HG02943 (cell line): ENCODE measurements around the gene PRAMEF17.
"Not testable (repeated sequence)": the region's sequence is repeated elsewhere in the genome, so short reads cannot be mapped to it uniquely, and the experiment has no call there.

Experiments used
- ATAC-seq: cut with Tn5 transposase; IDR thresholded peaks from one replicate; pipeline ENCODE4 v1.9.1; 2021; ENCODE audit warnings: mild to moderate bottlenecking, low read depth, moderate library complexity; ENCODE audit not compliant: unreplicated experiment

Gene PRAMEF17, protein sequence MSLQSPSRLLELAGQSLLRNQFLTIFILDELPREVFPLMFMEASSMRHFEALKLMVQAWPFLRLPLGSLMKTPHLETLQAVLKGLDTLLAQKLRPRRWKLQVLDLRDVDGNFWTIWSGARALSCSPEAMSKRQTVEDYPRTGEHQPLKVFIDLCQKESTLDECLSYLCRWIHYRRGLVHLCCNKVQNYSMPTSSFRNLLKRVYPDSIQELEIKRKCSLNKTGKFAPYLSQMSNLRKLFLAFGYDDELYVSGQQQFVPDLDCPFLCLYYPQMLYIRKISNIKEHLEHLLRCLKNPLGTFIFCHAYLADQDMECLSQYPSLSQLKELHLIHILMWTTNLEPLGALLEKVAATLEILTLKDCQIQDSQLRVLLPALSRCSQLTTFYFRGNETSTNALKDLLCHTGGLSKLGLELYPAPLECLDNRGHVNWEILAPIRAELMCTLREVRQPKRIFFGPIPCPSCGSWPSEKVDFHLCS

DNA sequence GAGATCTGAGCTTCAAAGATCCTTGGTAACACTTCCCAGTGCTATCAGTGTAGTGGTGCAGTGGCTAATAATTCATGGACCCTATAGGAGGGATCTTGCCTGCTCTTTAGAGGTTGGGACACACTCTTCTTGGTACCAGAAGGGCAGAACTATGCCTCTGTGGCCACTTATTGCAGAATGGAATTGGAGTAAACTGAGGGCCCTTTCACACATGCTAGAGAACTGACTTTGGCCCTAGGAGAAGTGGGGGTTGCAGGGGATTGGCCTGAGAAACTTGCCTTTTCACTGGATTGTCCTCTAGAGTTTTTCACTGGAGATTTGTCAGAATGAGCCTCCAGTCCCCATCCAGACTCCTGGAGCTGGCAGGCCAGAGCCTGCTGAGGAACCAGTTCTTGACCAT, at the start of gene PRAMEF17:
TSS of gene PRAMEF17 (plus strand) at position 301 of the 400 bp plus-strand sequence. CDS start at position 327, 26 bp downstream.
- not testable (repeated sequence) for ATAC-seq

DNA sequence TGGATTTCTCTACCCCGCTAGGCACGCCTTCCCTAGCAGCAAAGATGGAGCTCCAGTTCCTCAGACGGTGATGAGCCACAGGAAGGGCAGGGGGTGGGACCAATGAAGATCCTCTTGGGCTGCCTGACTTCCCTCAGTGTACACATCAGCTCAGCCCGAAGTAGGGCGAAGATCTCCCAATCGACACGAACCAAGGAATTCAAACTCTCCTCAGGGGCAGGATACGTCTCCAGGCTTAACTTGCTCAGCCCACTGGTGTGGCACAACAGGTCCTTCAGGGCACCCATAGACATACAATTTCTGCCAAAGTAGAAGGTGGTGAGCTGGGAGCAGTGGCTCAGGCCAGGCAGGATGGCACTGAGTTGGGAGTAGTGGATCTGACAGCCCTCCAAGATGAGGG, 46.9 kb upstream of the PRAMEF17 start:
- ATAC-seq: not testable (repeated sequence)

DNA sequence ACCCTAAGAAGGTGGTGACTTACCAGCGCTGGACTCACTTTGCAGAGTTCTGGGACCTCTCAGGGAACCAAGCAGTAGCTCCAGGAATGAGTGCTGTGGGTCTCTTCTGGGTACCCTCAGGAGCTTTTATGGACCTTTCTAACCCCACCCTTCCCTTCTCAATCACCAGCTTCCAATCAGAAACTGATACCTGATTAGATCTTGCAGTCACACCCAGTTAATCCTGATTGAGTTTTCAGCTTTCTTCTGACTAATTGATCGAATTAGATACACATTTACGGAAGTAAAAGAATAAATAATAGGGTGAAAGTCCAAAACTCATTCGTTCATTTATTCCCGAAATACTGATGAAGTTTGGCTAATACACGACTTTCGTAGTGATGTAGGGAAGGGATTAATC, 42.4 kb upstream of the PRAMEF17 start, which contains the start of gene PRAMEF14:
TSS of gene PRAMEF14 (minus strand) at position 101 of the 400 bp plus-strand sequence. CDS start 1,820 bp downstream, outside the sequence.
- not testable (repeated sequence) for ATAC-seq

DNA sequence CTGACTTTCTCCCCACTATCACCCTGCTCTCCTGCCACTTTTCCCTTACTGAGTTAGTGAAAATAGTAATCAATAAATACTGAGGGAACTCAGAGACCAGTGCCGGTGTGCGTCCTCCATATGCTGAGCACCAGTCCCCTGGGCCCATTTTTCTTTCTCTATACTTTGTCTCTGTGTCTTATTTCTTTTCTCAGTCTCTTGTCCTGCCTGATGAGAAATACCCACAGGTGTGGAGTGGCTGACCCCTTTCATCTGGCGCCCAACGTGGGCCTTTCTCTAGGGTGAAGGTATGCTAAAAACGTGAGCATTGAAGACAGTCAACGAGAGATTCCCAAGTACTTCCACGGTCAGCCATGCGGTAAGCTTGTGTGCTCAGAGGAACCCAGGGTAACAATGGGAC, 36.0 kb upstream of the PRAMEF17 start:
- ATAC-seq: not testable (repeated sequence)

DNA sequence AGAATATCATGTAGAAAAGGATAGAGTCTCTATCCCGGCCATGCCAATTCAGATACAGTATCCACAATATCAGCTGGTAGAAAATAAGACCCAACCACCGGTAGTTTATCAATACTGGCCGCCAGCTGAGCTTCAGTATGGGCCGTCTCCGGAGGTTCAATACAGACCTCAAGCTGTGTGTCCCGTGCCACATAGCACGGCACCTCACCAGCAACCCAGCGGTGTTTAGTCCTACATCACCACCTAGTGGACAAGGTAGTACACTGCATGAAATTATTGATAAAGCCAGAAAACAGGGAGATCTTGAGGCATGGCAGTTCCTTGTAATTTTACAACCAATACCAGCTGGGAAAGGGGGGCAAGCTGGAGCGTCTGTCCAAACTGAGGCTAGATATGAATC, 35.0 kb upstream of the PRAMEF17 start:
- ATAC-seq: not testable (repeated sequence)

DNA sequence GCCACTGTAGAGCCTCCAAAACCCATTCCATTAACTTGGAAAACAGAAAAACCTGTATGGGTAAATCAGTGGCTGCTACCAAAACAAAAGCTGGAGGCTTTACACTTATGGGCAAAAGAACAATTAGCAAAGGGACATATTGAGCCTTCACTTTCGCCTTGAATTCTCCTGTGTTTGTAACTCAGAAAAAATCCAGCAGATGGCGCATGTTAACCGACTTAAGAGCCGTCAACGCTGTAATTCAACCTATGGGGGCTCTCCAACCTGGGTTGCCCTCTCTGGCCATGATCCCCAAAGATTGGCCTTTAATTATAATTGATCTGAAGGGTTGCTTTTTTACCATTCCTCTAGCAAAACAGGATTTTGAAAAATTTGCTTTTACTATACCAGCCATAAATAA, 32.7 kb upstream of the PRAMEF17 start:
- ATAC-seq: not testable (repeated sequence)

DNA sequence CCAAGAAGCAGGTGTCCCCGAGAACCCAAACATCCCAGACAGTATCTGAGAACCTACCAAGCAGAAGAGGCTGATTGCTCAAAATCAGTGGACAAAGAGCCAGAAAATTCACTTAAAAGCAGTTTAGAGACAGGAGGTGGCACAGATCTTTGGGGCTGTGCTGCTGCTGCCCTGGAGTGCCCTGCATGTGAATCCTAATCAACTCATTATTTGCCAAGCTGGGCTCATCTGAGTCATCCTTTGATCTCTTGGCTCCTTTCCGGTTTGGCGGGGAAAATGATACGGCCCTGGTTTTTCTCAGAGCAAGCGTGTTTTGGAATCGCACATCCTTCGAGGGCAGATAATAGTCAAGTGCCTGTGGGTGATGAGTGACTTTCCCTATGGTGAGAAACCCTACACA, 27.1 kb upstream of the PRAMEF17 start:
- not testable (repeated sequence) for ATAC-seq

DNA sequence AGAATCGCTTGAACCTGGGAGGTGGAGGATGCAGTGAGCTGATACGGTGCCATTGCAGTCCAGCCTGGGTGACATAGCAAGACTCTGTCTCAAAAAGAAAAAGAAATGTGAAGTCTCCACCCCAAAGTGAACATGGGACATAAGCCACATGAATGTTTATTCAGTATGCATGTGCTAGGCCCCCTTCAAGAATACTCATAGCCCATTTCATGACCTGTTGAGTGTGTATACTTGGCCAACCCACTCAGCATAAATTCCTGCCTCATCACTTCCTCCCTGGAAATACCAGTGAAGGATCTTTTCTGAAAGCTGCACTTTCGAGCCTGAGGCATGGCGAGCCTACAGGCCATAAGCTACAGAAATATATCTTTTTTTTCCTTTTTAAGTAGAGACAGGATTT, 24.5 kb upstream of the PRAMEF17 start:
- not testable (repeated sequence) for ATAC-seq

DNA sequence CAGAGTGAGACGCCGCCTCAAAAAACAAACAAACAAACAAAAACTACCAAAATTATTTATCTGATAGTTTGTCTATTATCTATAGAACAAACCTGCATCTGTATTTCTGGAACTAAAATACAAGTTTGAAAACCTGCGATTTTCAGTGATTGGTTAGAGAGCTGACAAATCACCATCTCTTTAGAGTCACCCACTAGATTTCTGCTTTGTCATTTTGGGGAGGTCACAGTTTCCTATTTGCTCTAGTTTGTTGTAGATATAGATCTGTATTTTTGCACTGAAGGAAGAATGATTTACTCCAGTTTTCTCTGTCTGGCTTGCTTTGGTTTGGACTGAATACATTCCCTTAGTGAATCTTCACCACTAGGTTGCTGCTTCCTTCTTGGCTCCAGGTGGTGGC, 22.9 kb upstream of the PRAMEF17 start:
- not testable (repeated sequence) for ATAC-seq

DNA sequence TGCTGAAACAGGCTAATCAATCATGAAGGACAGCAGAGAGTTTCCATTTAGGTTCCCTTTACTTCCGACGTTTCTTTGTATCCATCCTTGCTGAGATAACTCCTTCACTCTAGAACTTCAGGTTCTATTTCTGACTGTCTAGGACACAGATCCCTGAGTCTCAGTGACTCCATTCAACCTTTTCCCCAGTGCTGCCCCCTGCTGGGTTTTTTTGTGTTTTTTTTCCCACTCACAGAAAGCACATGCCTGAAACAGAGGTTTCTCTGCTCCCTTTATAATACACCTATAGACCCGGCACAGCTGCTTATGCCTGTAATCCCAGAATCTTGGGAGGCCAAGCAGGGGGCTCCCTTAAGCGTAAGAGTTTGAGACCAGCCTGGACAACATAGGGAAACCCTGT, 20.9 kb upstream of the PRAMEF17 start:
- not testable (repeated sequence) for ATAC-seq

DNA sequence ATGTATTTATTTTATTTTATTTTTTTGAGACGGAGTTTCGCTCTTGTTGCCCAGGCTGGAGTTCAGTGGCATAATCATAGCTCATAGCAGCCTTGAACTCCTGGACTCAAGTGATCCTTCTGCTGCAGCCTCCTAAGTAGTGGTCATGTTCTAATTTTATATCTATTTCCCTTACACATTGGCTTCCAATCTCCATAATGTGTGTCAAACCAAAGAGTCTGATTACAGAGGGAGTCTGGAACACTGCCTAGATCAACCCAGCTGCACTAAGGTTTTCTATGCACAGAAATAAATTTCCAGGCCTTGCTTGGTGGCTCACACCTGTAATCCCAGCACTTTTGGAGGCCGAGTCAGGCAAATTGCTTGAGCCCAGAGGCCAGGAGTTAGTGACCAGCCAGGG, 10.4 kb upstream of the PRAMEF17 start:
- not testable (repeated sequence) for ATAC-seq

DNA sequence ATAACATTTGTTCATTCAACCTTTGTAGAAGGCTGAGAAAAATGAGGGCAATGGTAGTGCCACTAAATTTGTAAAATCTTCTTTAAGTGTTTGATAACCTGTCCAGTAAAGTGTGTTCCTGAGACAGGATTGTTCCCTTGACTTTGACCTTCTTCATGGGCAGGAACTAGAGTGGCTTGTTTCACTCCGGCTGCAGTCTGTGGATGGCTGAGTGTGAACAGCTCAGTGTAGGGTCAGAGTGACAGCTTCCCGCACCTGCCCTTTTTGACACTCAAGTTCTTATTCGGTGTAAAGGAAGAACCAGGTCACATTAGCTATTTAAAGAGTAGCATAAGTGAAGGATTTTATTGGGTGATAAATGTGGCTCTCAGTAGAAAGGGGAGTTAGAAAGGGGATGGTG, 9.1 kb upstream of the PRAMEF17 start:
- ATAC-seq: not testable (repeated sequence)

DNA sequence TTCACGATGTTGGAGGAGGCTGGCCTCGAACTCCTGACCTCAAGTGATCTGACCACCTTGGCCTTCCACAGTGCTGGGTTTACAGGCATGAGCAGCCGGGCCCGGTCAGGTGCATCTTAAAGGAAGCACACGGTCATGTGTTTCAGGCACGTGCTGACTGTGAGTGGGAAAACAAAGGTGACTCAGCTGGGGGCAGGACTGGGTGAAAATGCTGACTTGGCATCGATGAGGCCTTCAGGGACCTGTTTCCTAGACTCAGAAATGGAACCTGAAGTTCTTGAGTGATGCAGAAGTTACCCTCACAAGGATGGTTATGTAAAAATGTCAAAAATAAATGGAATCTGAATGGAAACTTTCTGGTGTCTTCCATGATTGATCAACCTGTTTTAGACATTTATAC, 3.6 kb downstream of the PRAMEF17 start:
- ATAC-seq: not testable (repeated sequence)

DNA sequence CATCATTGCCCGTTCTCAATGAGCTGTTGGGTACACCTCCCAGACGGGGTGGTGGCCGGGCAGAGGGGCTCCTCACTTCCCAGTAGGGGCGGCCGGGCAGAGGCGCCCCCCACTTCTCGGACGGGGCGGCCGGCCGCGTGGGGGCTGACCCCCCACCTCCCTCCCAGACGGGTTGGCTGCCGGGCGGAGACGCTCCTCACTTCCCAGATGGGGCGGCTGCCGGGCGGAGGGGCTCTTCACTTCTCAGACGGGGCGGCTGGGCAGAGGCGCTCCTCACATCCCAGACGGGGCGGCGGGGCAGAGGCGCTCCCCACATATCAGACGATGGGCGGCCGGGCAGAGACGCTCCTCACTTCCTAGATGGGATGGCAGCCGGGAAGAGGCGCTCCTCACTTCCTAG, 5.3 kb downstream of the PRAMEF17 start:
- not testable (repeated sequence) for ATAC-seq

DNA sequence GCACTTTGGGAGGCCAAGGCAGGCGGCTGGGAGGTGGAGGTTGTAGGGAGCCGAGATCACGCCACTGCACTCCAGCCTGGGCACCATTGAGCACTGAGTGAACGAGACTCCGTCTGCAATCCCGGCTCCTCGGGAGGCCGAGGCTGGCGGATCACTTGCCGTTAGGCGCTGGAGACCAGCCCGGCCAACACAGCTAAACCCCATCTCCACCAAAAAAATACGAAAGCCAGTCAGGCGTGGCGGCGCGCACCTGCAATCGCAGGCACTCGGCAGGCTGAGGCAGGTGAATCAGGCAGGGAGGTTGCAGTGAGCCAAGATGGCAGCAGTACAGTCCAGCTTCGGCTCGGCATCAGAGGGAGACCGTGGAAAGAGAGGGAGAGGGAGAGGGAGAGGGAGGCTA, 5.9 kb downstream of the PRAMEF17 start:
- not testable (repeated sequence) for ATAC-seq

DNA sequence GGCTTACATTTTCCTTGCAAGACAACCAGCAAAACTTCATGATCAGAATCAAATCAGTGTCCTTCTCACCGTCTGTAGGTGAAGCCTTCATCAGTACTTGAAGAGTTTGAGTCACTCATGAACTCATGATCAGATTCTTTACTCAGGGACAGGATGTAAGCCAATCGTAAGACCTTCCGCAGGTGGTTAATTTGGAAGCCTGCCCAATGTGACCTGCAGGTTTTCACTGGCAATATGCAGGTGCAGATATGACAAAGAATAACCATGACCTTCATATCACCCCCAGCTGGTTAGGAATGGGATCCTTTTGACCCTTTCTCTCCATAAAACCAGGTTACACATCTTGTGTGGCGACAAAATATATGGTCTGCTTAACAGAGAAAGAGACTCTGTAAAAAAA, 18.4 kb downstream of the PRAMEF17 start:
- no peak for ATAC-seq

DNA sequence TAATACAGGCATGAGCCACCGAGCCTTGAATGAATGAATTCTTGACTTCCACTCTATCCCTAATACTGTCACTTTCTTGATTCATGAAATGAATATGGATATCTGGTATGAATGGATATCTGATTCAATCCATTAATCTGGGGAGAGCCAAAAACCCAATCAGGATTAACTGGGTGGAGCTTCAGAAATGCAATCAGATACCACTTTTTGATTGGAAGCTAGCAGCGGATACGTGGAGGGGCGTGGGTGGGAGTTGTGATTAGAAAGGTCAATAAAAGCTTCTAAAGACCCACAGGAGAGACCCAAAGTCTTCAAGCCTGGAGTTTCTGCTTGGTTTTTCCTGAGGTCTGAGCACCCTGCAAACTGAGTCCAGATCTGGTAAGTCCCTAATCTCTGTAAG, 20.7 kb downstream of the PRAMEF17 start, which contains the start of gene PRAMEF20:
TSS of gene PRAMEF20 (plus strand) at position 301 of the 400 bp plus-strand sequence. CDS start 5,905 bp downstream, outside the sequence.
- not testable (repeated sequence) for ATAC-seq

DNA sequence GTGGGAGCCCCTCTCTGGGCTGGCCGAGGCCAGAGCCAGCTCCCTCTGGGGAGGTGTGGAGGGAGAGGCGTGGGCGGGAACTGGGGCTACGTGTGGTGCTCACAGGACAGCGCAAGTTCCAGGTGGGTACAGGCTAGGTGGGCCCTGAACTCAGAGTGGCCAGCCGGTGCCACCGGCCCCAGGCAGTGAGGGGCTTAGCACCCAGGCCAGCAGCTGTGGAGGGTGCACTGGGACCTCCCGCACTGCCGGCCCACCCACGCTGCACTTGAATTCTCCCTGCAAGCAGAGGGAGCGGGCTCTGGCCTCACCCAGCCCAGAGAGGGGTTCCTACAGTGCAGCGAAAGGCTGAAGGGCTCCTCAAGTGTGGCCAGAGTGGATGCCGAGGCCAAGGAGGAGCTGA, 41.1 kb downstream of the PRAMEF17 start:
- no peak for ATAC-seq

DNA sequence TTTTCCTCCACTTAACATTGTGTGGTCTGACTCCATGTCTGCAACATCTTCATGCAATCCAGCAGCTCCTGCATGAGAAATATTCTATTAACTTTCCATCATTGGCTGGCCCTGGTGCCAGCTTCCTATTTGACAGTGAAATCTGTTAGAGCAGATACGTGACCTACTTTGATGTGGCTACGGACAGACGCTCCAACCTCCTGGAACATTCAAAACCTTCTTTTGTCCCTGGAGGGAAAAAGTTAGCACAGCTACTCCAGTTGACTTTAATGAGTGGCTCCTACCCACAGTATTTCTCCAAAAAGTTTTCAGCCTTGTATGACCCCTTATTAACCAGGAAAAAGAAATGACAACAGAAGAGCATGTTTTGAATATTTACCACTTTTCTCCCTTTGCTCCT, 42.8 kb downstream of the PRAMEF17 start:
- ATAC-seq: no peak

DNA sequence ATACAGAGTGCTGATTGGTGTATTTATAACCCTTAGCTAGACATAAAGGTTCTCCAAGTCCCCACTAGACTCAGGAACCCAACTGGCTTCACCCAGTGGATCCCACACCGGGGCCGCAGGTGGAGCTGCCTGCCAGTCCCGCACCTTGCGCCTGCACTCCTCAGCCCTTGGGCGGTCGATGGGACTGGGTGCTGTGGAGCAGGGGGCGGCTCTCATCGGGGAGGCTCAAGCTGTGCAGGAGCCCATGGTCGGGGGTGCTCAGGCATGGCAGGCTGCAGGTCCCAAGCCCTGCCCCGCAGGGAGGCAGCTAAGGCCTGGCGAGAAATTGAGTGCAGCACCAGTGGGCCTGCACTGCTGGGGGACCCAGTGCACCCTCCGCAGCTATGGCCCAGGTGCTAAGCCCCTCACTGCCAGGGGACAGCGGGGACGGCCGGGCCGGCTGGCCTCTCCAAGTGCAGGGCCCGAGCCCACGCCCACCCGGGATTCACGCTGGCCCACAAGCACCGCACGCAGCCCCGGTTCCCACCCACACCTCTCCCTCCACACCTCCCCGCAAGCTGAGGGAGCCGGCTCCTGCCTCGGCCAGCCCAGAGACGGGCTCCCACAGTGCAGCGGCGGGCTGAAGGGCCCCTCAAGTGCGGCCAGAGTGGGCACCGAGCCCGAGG, 44.4 kb downstream of the PRAMEF17 start:
- not testable (repeated sequence) for ATAC-seq

DNA sequence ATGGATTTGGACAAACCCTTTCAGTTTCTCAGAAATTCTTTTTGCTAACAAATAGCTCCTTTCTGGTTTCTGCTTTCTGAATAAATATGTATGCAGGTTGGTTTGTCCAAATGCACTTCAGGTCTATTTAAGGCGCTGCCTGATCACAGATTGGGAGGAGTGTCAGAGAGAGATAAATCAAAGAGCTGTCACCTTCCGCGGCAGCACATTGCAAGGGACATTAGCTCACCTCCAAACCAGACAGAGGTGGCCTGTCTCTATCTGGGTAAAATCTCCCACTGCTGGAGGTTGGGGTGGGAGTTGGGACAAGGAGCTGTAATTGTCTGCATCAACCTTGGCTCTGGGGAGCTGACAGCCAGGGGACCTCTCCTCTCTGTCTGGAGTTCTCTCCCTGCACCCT, 46.0 kb downstream of the PRAMEF17 start:
- ATAC-seq: no peak
